K562 (cell line): ENCODE data around the gene SMIM12. TPM values are rescaled to one million over a fixed set of nuclear protein-coding genes. Genes with fewer than 3 reads are reported as not detected.

Source experiments
- ATF3 ChIP-seq, 2 experiments: fragments of 450-650 bp in 1 of 2; sonication (generic) in 1 of 2; formaldehyde crosslinking in 1 of 2; IDR thresholded peaks in 1 of 2; conservative IDR thresholded peaks in 1 of 2; 2 replicates each; pipeline versions ENCODE4 v1.6.1 to v1.8.1; 2016 to 2023; ENCODE audit warnings: mild to moderate bottlenecking in 2 of 2, moderate library complexity in 2 of 2, inconsistent platforms in 1 of 2, missing genetic modification reagents in 1 of 2
- BHLHE40 ChIP-seq: IDR thresholded peaks from 2 replicates; pipeline ENCODE4 v1.6.1; 2011; ENCODE audit warnings: low read length, improper control_type of control experiment
- CREB3L1 ChIP-seq: fragments of 450-650 bp; IDR thresholded peaks from 2 replicates; pipeline ENCODE4 v1.6.1; 2014; ENCODE audit warnings: low read depth, mild to moderate bottlenecking, moderate library complexity, borderline replicate concordance
- FOXA3 ChIP-seq, 2 experiments: fragments of 450-650 bp in 1 of 2; sonication (generic) in 1 of 2; formaldehyde crosslinking; IDR thresholded peaks in 1 of 2; conservative IDR thresholded peaks in 1 of 2; 2 replicates each; pipeline versions ENCODE4 v1.4.0 to v1.8.0; 2020 to 2022; ENCODE audit warnings: mild to moderate bottlenecking in 2 of 2, missing genetic modification reagents in 1 of 2
- FOXO4 ChIP-seq: fragments of 450-650 bp; formaldehyde crosslinking; IDR thresholded peaks from 2 replicates; pipeline ENCODE4 v1.4.0; 2020; ENCODE audit warnings: mild to moderate bottlenecking, moderate library complexity
- GATA2 ChIP-seq: sonication (generic); formaldehyde crosslinking; IDR thresholded peaks from 2 replicates; pipeline ENCODE4 v1.4.0; 2020; ENCODE audit warnings: mild to moderate bottlenecking, missing genetic modification reagents
- HDAC8 ChIP-seq: fragments of 450-650 bp; IDR thresholded peaks from 2 replicates; pipeline ENCODE4 v1.6.1; 2016; ENCODE audit warnings: mild to moderate bottlenecking, missing genetic modification characterization, moderate library complexity, missing compliant biosample characterization
- KDM5B ChIP-seq: fragments of 200-600 bp; sonication (generic); IDR thresholded peaks from 2 replicates; pipeline ENCODE4 v1.6.1; 2012; ENCODE audit warnings: low read depth, mild to moderate bottlenecking, moderate library complexity, low read length, control low read depth, inconsistent platforms; ENCODE audit not compliant: insufficient replicate concordance
- NFRKB ChIP-seq: fragments of 450-650 bp; IDR thresholded peaks from 2 replicates; pipeline ENCODE4 v1.6.1; 2016; ENCODE audit warnings: low read depth
- NUFIP1 ChIP-seq: fragments of 450-650 bp; IDR thresholded peaks from 2 replicates; pipeline ENCODE4 v1.6.1; 2018; ENCODE audit not compliant: partially characterized antibody
- POU5F1 ChIP-seq: fragments of 150-350 bp; IDR thresholded peaks from 2 replicates; pipeline ENCODE4 v1.6.1; 2014; ENCODE audit warnings: borderline replicate concordance, low read length, low read depth, mild to moderate bottlenecking; ENCODE audit not compliant: partially characterized antibody
- PTRF ChIP-seq: fragments of 450-650 bp; IDR thresholded peaks from 2 replicates; pipeline ENCODE4 v1.6.1; 2016; ENCODE audit warnings: mild to moderate bottlenecking, missing genetic modification characterization, missing compliant biosample characterization
- RB1 ChIP-seq: fragments of 450-650 bp; IDR thresholded peaks from 2 replicates; pipeline ENCODE4 v1.6.1; 2017; ENCODE audit warnings: low read depth, mild to moderate bottlenecking
- SETDB1 ChIP-seq: IDR thresholded peaks from one replicate; pipeline ENCODE4 v1.6.1; 2012; ENCODE audit warnings: low read length, control low read depth, inconsistent platforms
- STAG1 ChIP-seq: sonication (generic); formaldehyde crosslinking; IDR thresholded peaks from 2 replicates; pipeline ENCODE4 v1.5.0; 2020; ENCODE audit warnings: missing genetic modification reagents, borderline replicate concordance
- TAF1 ChIP-seq: IDR thresholded peaks from 2 replicates; pipeline ENCODE4 v1.6.1; 2011; ENCODE audit warnings: mild to moderate bottlenecking, low read length, moderate library complexity; ENCODE audit not compliant: insufficient read depth, control insufficient read depth, severe bottlenecking; ENCODE audit errors: extremely low read depth
- TCF7L2 ChIP-seq: fragments of 150-350 bp; IDR thresholded peaks from 2 replicates; pipeline ENCODE4 v1.6.1; 2016; ENCODE audit warnings: low read depth, mild to moderate bottlenecking, low read length, moderate library complexity
- TFAP4 ChIP-seq: sonication (generic); formaldehyde crosslinking; IDR thresholded peaks from 2 replicates; pipeline ENCODE4 v1.8.0; 2022; ENCODE audit warnings: missing genetic modification reagents, mild to moderate bottlenecking, moderate library complexity, borderline replicate concordance
- ZNF197 ChIP-seq: fragments of 200-800 bp; sonication (Bioruptor generic); IDR thresholded peaks from 2 replicates; pipeline ENCODE4 v1.6.1; 2016; ENCODE audit warnings: low read depth, missing genetic modification characterization, missing compliant biosample characterization
- ZNF584 ChIP-seq: fragments of 200-800 bp; sonication (Bioruptor generic); IDR thresholded peaks from 2 replicates; pipeline ENCODE4 v1.6.1; 2016; ENCODE audit warnings: low read depth, mild to moderate bottlenecking, missing genetic modification characterization, missing compliant biosample characterization
- polyA plus RNA-seq, 8 experiments: library from polyadenylated mRNA; depleted of rRNA in 4 of 8; stranded (reverse) in 5 of 8; unstranded in 3 of 8; fragments of >200 nt; fragmentation: Nextera tagmentation in 2 of 8; fragmentation: Illumina TruSeq in 1 of 8; extraction: Ambion mirVana in 2 of 8; extraction: Trizol in 1 of 8; gene quantifications; 2 replicates each; pipeline versions ENCODE4 v1.2.1 to v1.2.3, GENCODE V29; 2011 to 2014; ENCODE audit warnings: inconsistent platforms in 1 of 8, missing spikeins in 1 of 8
- total RNA-seq, 7 experiments: library from RNA; depleted of rRNA in 6 of 7; stranded (reverse); fragments of >200 nt in 6 of 7; fragmentation: Illumina TruSeq in 2 of 7; extraction: Trizol in 2 of 7; gene quantifications; 2 replicates each; pipeline versions ENCODE4 v1.2.1 to v1.2.3, GENCODE V29; 2011 to 2021; ENCODE audit warnings: low replicate concordance in 1 of 7

Gene SMIM12
- total and polyA plus RNA-seq, 9 of the 15 experiments (the other 6 are each of a cell fraction or from before 2014, with no cell fraction given): 51.7 to 112 (median 63.9) TPM

- TF ChIP-seq ZNF584 (CRISPR knock-in tag) (0 out of 2 replicates have a peak, but pooled peaks have one; percentile 64), POU5F1 (peak; percentile 60), NFRKB (peak; percentile 59; the same call in 1 of the 2 replicates), TCF7L2 (no peak), KDM5B (peak; percentile 97), SETDB1 (no peak), ZNF197 (CRISPR knock-in tag) (no peak), FOXA3 (CRISPR knock-in tag; conservative IDR thresholded peaks at IDR 0.05 in 1 of 2, IDR thresholded peaks at IDR 0.05 in 1 of 2) (peak in 1 of 2 experiments; percentile 91; a peak in 2 of 4 replicates), NUFIP1 (peak; percentile 86), STAG1 (CRISPR knock-in tag) (peak; percentile 71), CREB3L1 (peak; percentile 96), TFAP4 (CRISPR knock-in tag) (peak; percentile 93), GATA2 (CRISPR knock-in tag) (no peak), HDAC8 (tag) (no peak), RB1 (peak; percentile 89), ATF3 (IDR thresholded peaks at IDR 0.05) (0 out of 2 replicates have a peak, but pooled peaks have one; percentile 25), ATF3 (CRISPR knock-in tag; conservative IDR thresholded peaks at IDR 0.05) (peak; percentile 94), FOXO4 (no peak), PTRF (tag) (no peak), TAF1 (peak; percentile 91), BHLHE40 (peak; percentile 80)
Measured at GRCh38 chr1:34859446-34860200, at the start of gene SMIM12 (continued).
